H1 (cell line): ENCODE measurements around the gene TMEM221.

Experiments used
- CHD1 ChIP-seq: IDR thresholded peaks from 2 replicates; pipeline ENCODE4 v1.6.1; 2012; ENCODE audit warnings: low read depth, low read length, improper control_type of control experiment
- CHD2 ChIP-seq: IDR thresholded peaks from 2 replicates; pipeline ENCODE4 v1.6.1; 2012; ENCODE audit warnings: low read length, improper control_type of control experiment
- CREB1 ChIP-seq: IDR thresholded peaks from 2 replicates; pipeline ENCODE4 v1.6.1; 2012; ENCODE audit warnings: inconsistent platforms
- CTCF ChIP-seq, 3 experiments: IDR thresholded peaks; 1 replicate in 2 of 3; 2 replicates in 1 of 3; pipeline versions ENCODE4 v1.5.1 to v1.6.1; 2011; ENCODE audit warnings: low read length in 3 of 3, mild to moderate bottlenecking in 3 of 3, inconsistent platforms in 2 of 3, low read depth in 1 of 3, moderate library complexity in 1 of 3; ENCODE audit not compliant: insufficient read depth in 1 of 3; ENCODE audit errors: control extremely low read depth in 1 of 3
- GABPA ChIP-seq: IDR thresholded peaks from 2 replicates; pipeline ENCODE4 v1.6.1; 2011; ENCODE audit warnings: mild to moderate bottlenecking, low read length, moderate library complexity, borderline replicate concordance; ENCODE audit not compliant: insufficient read depth
- POLR2A ChIP-seq, 2 experiments: IDR thresholded peaks; 1 replicate in 1 of 2; 2 replicates in 1 of 2; pipeline ENCODE4 v1.6.1; 2011; ENCODE audit warnings: low read depth in 2 of 2, low read length in 2 of 2, mild to moderate bottlenecking in 2 of 2; ENCODE audit errors: control extremely low read depth in 1 of 2
- POLR2AphosphoS5 ChIP-seq: IDR thresholded peaks from 2 replicates; pipeline ENCODE4 v1.6.1; 2011; ENCODE audit warnings: low read depth, low read length
- RAD21 ChIP-seq, 2 experiments: IDR thresholded peaks in 1 of 2; conservative IDR thresholded peaks in 1 of 2; 2 replicates each; pipeline ENCODE4 v1.6.1; 2011; ENCODE audit warnings: low read depth in 2 of 2, low read length in 2 of 2, improper control_type of control experiment in 1 of 2, inconsistent platforms in 1 of 2, mild to moderate bottlenecking in 1 of 2, moderate library complexity in 1 of 2
- SP1 ChIP-seq: IDR thresholded peaks from 2 replicates; pipeline ENCODE4 v1.6.1; 2011; ENCODE audit warnings: low read depth, low read length
- SUZ12 ChIP-seq: fragments of 200-600 bp; sonication (generic); IDR thresholded peaks from 2 replicates; pipeline ENCODE4 v1.6.1; 2012; ENCODE audit warnings: mild to moderate bottlenecking, inconsistent platforms, low read length, moderate library complexity, mixed read lengths
- YY1 ChIP-seq: IDR thresholded peaks from 2 replicates; pipeline ENCODE4 v1.6.1; 2011; ENCODE audit warnings: low read depth, mild to moderate bottlenecking, low read length
- ZNF274 ChIP-seq: IDR thresholded peaks from 2 replicates; pipeline ENCODE4 v1.7.0; 2012; ENCODE audit warnings: low read length, borderline replicate concordance; ENCODE audit errors: extremely low read depth

- TF ChIP-seq POLR2A (IDR thresholded peaks at IDR 0.05; ENCODE audit: control extremely low read depth in 1 of 2, low read depth in 2 of 2, low read length in 2 of 2): no peak
- no peak for TF ChIP-seq ZNF274
- no peak for TF ChIP-seq CHD2
- no peak for TF ChIP-seq YY1
- no peak for TF ChIP-seq CTCF (IDR thresholded peaks at IDR 0.05; ENCODE audit: control extremely low read depth in 1 of 3, insufficient read depth in 1 of 3, low read depth in 1 of 3, low read length in 3 of 3)
- no peak for TF ChIP-seq GABPA
- no peak for TF ChIP-seq RAD21 (IDR thresholded peaks at IDR 0.05 in 1 of 2, conservative IDR thresholded peaks at IDR 0.05 in 1 of 2; ENCODE audit: low read depth in 2 of 2, low read length in 2 of 2)
- TF ChIP-seq POLR2AphosphoS5: no peak
- TF ChIP-seq SUZ12: no peak
- no peak for TF ChIP-seq CREB1
- TF ChIP-seq SP1: no peak
- TF ChIP-seq CHD1: no peak
Measured at GRCh38 chr19:17429641-17430113, 18.8 kb downstream of the TMEM221 start.
